Lung microvascular endothelial cell (primary cell): ENCODE measurements around the gene TNRC18. TPM values are rescaled to one million over a fixed set of nuclear protein-coding genes. Genes with fewer than 3 reads are reported as not detected.
"Not testable (repeated sequence)": the region's sequence is repeated elsewhere in the genome, so short reads cannot be mapped to it uniquely, and the experiment has no call there.

Experiments
- DNase-seq, 2 donors: peaks; one replicate each; pipeline versions ENCODE4 v3.0.0 to v3.0.0-alpha.2; 2010; ENCODE audit warnings: low read depth in 2 of 2
- total RNA-seq: library from RNA; depleted of rRNA; stranded (reverse); fragments of >200 nt; gene quantifications from 2 replicates; pipeline ENCODE4 v1.2.1, GENCODE V29; 2014

TNRC18 gene
- total RNA-seq, 1 donor from 2014 or later, result 21.6 TPM

GRCh38 chr7:5350600-5351385, 72.8 kb downstream of the TNRC18 start:
- no peak for DNase-seq

GRCh38 chr7:5350174-5350463, 73.5 kb downstream of the TNRC18 start:
- DNase-seq, result no peak

GRCh38 chr7:5349437-5350173, 74.0 kb downstream of the TNRC18 start:
- DNase-seq, result no peak

- DNase-seq, result no peak
These were observed 74.6 kb downstream of the TNRC18 start for GRCh38 chr7:5349005-5349380.

- DNase-seq, result no peak
These were observed 75.3 kb downstream of the TNRC18 start for GRCh38 chr7:5348134-5349004.

- DNase-seq, result no peak
These were observed 78.0 kb downstream of the TNRC18 start for GRCh38 chr7:5345671-5346070.

GRCh38 chr7:5345171-5345570, 78.5 kb downstream of the TNRC18 start:
- DNase-seq, result no peak

GRCh38 chr7:5344342-5344741, 79.3 kb downstream of the TNRC18 start:
- DNase-seq, result no peak

GRCh38 chr7:5343884-5344283, 79.8 kb downstream of the TNRC18 start:
- DNase-seq, result no peak

- DNase-seq, result no peak
These were observed 81.0 kb downstream of the TNRC18 start for GRCh38 chr7:5342631-5343030.

- DNase-seq, result no peak
These were observed 83.7 kb downstream of the TNRC18 start for GRCh38 chr7:5339955-5340354.

GRCh38 chr7:5337047-5337446, 86.6 kb downstream of the TNRC18 start:
- DNase-seq, result no peak

- DNase-seq, result no peak
These were observed 89.0 kb downstream of the TNRC18 start for GRCh38 chr7:5334671-5335070.

- DNase-seq, result no peak
These were observed 90.3 kb downstream of the TNRC18 start for GRCh38 chr7:5333121-5334045.

GRCh38 chr7:5332579-5332978, 91.1 kb downstream of the TNRC18 start:
- DNase-seq, result no peak

GRCh38 chr7:5330288-5330687, 93.3 kb downstream of the TNRC18 start:
- no peak for DNase-seq

GRCh38 chr7:5324961-5325360, 98.7 kb downstream of the TNRC18 start:
- DNase-seq, result no peak

GRCh38 chr7:5323800-5324781, 99.5 kb downstream of the TNRC18 start:
- DNase-seq, result not testable (repeated sequence)

- no peak for DNase-seq
These were observed 100.8 kb downstream of the TNRC18 start for GRCh38 chr7:5322621-5323410.
